Measurements from ENCODE around the gene S100A16. TPM values are rescaled to one million over a fixed set of nuclear protein-coding genes. Genes with fewer than 3 reads are reported as not detected.

S100A16 gene
- total and polyA plus RNA-seq, 9 of the 15 experiments (the other 6 are each of a cell fraction or from before 2014, with no cell fraction given): 1.6 to 6.9 (median 4.3) TPM

DNA sequence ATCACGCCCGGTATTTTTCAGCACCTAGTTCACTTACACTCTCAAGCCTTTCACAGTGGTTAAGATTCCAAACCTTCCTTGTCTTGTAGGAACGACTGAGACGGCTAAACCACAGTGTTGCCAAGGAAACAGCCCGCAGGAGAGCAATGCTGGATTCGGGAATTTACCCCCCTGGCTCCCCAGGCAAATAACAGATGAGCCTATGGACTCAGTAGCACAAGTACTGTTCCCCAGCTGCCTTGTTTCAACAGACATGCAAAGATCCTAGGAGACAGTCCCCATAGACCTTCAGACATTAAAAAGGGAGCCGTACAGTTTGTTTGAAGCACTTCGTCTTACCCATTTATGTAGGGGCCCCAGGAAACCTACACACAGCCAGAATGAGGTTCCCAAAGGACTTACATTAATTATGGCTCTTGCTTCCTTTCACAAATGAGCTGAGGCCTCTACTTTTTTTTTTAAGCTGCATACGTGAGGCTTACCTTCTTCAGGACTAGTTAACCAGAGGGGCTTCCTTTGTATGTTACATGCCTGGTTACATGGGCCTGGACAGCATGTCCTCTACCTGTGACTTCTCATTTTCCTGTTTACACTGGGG lies 48.3 kb upstream of the S100A16 start (continued):
- TF ChIP-seq, protein P1, sequence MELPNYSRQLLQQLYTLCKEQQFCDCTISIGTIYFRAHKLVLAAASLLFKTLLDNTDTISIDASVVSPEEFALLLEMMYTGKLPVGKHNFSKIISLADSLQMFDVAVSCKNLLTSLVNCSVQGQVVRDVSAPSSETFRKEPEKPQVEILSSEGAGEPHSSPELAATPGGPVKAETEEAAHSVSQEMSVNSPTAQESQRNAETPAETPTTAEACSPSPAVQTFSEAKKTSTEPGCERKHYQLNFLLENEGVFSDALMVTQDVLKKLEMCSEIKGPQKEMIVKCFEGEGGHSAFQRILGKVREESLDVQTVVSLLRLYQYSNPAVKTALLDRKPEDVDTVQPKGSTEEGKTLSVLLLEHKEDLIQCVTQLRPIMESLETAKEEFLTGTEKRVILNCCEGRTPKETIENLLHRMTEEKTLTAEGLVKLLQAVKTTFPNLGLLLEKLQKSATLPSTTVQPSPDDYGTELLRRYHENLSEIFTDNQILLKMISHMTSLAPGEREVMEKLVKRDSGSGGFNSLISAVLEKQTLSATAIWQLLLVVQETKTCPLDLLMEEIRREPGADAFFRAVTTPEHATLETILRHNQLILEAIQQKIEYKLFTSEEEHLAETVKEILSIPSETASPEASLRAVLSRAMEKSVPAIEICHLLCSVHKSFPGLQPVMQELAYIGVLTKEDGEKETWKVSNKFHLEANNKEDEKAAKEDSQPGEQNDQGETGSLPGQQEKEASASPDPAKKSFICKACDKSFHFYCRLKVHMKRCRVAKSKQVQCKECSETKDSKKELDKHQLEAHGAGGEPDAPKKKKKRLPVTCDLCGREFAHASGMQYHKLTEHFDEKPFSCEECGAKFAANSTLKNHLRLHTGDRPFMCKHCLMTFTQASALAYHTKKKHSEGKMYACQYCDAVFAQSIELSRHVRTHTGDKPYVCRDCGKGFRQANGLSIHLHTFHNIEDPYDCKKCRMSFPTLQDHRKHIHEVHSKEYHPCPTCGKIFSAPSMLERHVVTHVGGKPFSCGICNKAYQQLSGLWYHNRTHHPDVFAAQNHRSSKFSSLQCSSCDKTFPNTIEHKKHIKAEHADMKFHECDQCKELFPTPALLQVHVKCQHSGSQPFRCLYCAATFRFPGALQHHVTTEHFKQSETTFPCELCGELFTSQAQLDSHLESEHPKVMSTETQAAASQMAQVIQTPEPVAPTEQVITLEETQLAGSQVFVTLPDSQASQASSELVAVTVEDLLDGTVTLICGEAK (IDR thresholded peaks at IDR 0.05): no peak
- TF ChIP-seq, protein P1 (CRISPR knock-in tag; IDR thresholded peaks at IDR 0.05): no peak
- TF ChIP-seq HDAC1 (IDR thresholded peaks at IDR 0.05) (no peak), MYC (IDR thresholded peaks at IDR 0.05; ENCODE audit: low read depth, low read length) (no peak), MYC (CRISPR knock-in tag; IDR thresholded peaks at IDR 0.05; ENCODE audit: borderline replicate concordance, low read depth) (no peak), MYNN (IDR thresholded peaks at IDR 0.05) (peak; percentile 56; the same call in 1 of the 2 replicates), MYNN (CRISPR knock-in tag; IDR thresholded peaks at IDR 0.05) (no peak), MAZ (CRISPR knock-in tag; conservative IDR thresholded peaks at IDR 0.05 in 1 of 2, IDR thresholded peaks at IDR 0.05 in 1 of 2) (no peak), NRF1 (conservative IDR thresholded peaks at IDR 0.05 in 1 of 2, IDR thresholded peaks at IDR 0.05 in 1 of 2) (no peak), TEAD4 (IDR thresholded peaks at IDR 0.05; ENCODE audit: low read length) (peak; percentile 25; the same call in 1 of the 2 replicates), TEAD4 (CRISPR knock-in tag; IDR thresholded peaks at IDR 0.05; ENCODE audit: borderline replicate concordance) (no peak), GABPA (tag; conservative IDR thresholded peaks at IDR 0.05; ENCODE audit: low read depth) (no peak), HNRNPK (IDR thresholded peaks at IDR 0.05; ENCODE audit: low read depth, low read length, poor library complexity, severe bottlenecking) (no peak), ETV6 (IDR thresholded peaks at IDR 0.05; ENCODE audit: borderline replicate concordance in 1 of 2, low read depth in 2 of 2, low read length in 1 of 2) (no peak), ETV6 (CRISPR knock-in tag; IDR thresholded peaks at IDR 0.05; ENCODE audit: borderline replicate concordance) (no peak), ESRRA (IDR thresholded peaks at IDR 0.05; ENCODE audit: borderline replicate concordance, low read depth) (0 out of 2 replicates have a peak, but pooled peaks have one; percentile 15), U2AF1 (optimal IDR thresholded peaks at IDR 0.05; ENCODE audit: low read depth, low read length) (no peak), ZNF507 (tag; conservative IDR thresholded peaks at IDR 0.05) (no peak), THRB (CRISPR knock-in tag; conservative IDR thresholded peaks at IDR 0.05) (peak; percentile 61; the same call in 1 of the 2 replicates)

Measured in K562 (cell line).